Heart left ventricle (tissue), 16 donors: ENCODE measurements around the gene TMEM14A. TPM values are rescaled to one million over a fixed set of nuclear protein-coding genes. Genes with fewer than 3 reads are reported as not detected.

Experiments
- ATAC-seq, 4 donors: fragments of 200-7000 bp; cut with Tn5 transposase; one replicate each; pipeline ENCODE4 v1.9.1; 2020 to 2022; ENCODE audit warnings: moderate library complexity in 4 of 4, mild to moderate bottlenecking in 3 of 4, moderate number of reproducible peaks in 1 of 4
- DNase-seq, 5 donors: peaks; one replicate each; pipeline ENCODE4 v3.0.0-alpha.2; 2020
- H3K27ac ChIP-seq, 12 donors: fragments of 200-600 bp; sonication (generic) in 4 of 12; one replicate each; pipeline versions ENCODE4 v1.5.0 to v1.8.0; 2016 to 2022; ENCODE audit warnings: mild to moderate bottlenecking in 2 of 12
- H3K27me3 ChIP-seq, 9 donors: fragments of 200-600 bp; sonication (generic) in 2 of 9; one replicate each; pipeline versions ENCODE4 v1.5.1 to v1.8.0; 2016 to 2022; ENCODE audit warnings: mild to moderate bottlenecking in 3 of 9
- H3K36me3 ChIP-seq, 9 donors: fragments of 200-600 bp; sonication (generic) in 2 of 9; one replicate each; pipeline versions ENCODE4 v1.5.0 to v1.8.0; 2018 to 2022; ENCODE audit warnings: mild to moderate bottlenecking in 2 of 9
- H3K4me1 ChIP-seq, 12 donors: fragments of 200-600 bp; sonication (generic) in 4 of 12; one replicate each; pipeline versions ENCODE4 v1.5.0 to v1.8.0; 2016 to 2022; ENCODE audit warnings: mild to moderate bottlenecking in 3 of 12
- H3K4me3 ChIP-seq, 12 donors: fragments of 200-600 bp; sonication (generic) in 4 of 12; one replicate each; pipeline versions ENCODE4 v1.5.0 to v1.8.0; 2017 to 2022; ENCODE audit warnings: mild to moderate bottlenecking in 9 of 12, moderate library complexity in 4 of 12
- H3K9me3 ChIP-seq, 12 donors: fragments of 200-600 bp; sonication (generic) in 4 of 12; one replicate each; pipeline versions ENCODE4 v1.5.0 to v1.8.0; 2016 to 2022; ENCODE audit warnings: mild to moderate bottlenecking in 1 of 12
- POLR2A ChIP-seq, 2 donors: fragments of 450-650 bp; IDR thresholded peaks; one replicate each; pipeline ENCODE4 v1.6.1; 2017; ENCODE audit warnings: antibody characterized with exemption in 2 of 2, mild to moderate bottlenecking in 2 of 2, moderate library complexity in 2 of 2
- whole genome bisulfite sequencing, 4 donors: extraction: QIAGEN DNeasy Blood & Tissue Kit in 2 of 4; methylation state at CpG; one replicate each; pipeline versions ENCODE4 v1.1.5 to v1.1.7; 2013 to 2018; 5-methylcytosine and 5-hydroxymethylcytosine counted together
- intact Hi-C, 10 donors: fragments of 100-400 bp; cut with DNase I; formaldehyde crosslinking; loops; one replicate each; pipeline versions ENCODE4 v1.11.1 to v1.14.2; 2022
- long read RNA-seq, 3 donors: library from polyadenylated mRNA; unstranded; transcript quantifications; one replicate each; pipeline ENCODE4 v2.0.0, GENCODE V29; 2020 to 2021
- polyA plus RNA-seq, 2 donors: library from polyadenylated mRNA; stranded (reverse); fragments of 200-250 nt; gene quantifications; one replicate each; pipeline ENCODE4 v1.2.3, GENCODE V29; 2013
- total RNA-seq, 9 donors: library from RNA; depleted of rRNA in 2 of 9; stranded (reverse); fragments of >200 nt in 2 of 9; fragmentation: NEBNext Ultra II Directional in 3 of 9; extraction: Animal tissue kit (Norgen Biotek cat#: 25700) in 3 of 9; gene quantifications; one replicate each; pipeline versions ENCODE4 v1.1.0 to v1.2.4, GENCODE V29; 2016 to 2023
- TF ChIP-seq, protein P1 (sequence below), 12 donors: fragments of 200-600 bp; sonication (generic) in 4 of 12; IDR thresholded peaks; one replicate each; pipeline versions ENCODE4 v1.5.0 to v1.8.0; 2018 to 2022; ENCODE audit warnings: antibody characterized with exemption in 12 of 12, mild to moderate bottlenecking in 5 of 12
- donor health status: ischemic (EF 13 %, LVEDD 7.1; RV severe dilation, severe dysfunction).
- donor health status: healthy with polysubstance abuse.
- donor health status: DM: no; HTN: yes; CAD: no.
- donor health status: DM: no; HTN: no; CAD: no.
- donor health status: ischemic (EF 25% LVEDD 6.9; RV normal size, moderate dysfunction).
- donor health status: ischemic (EF 25% LVEDD 5.7; RV mildly dilated, moderate dysfunction).
- donor health status: healthy.
- donor health status: DM: yes; HTN: yes; CAD: no.
- donor health status: ischemic (EF 35%, LVEDD 5.7; RV mildly dilated, moderate dysfunction).
- donor health status: nonischemic (EF 11% LVEDD 7.7; RV severe dilation, severe dysfunction).
- donor health status: DM: yes; HTN: yes; CAD: no.
- donor health status: PGD.
- donor health status: ischemic (EF 29% LVEDD 5.4; RV normal size, mild dysfunction).
- donor health status: nonischemic (EF 23%, LVEDD 6.1; RV moderate dilation, normal function).

Gene TMEM14A, protein sequence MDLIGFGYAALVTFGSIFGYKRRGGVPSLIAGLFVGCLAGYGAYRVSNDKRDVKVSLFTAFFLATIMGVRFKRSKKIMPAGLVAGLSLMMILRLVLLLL
- total RNA-seq = 10 to 100 TPM in 2 of 9 donors, 1 to 10 TPM in 7; 5.0 to 13.5 (median 8.2) TPM
- polyA plus RNA-seq = 1 to 10 TPM; 8.0 TPM
- long read RNA-seq, donor 1, transcript TMEM14A-201 (5 exons, 992 nt) = major isoform, 5 of 6 reads
- long read RNA-seq, donor 1, partial matches to known transcripts = 1 of 6 reads
- long read RNA-seq, donor 1, other reads (novel, unspliced or antisense) = 0 of 6 reads
- long read RNA-seq, donor 2, transcript TMEM14A-201 (5 exons, 992 nt) = major isoform, 11 of 12 reads
- long read RNA-seq, donor 2, partial matches to known transcripts = 0 of 12 reads
- long read RNA-seq, donor 2, other reads (novel, unspliced or antisense) = 1 of 12 reads
- long read RNA-seq, donor 3, transcript TMEM14A-201 (5 exons, 992 nt) = major isoform, 6 of 7 reads
- long read RNA-seq, donor 3, partial matches to known transcripts = 0 of 7 reads
- long read RNA-seq, donor 3, other reads (novel, unspliced or antisense) = 1 of 7 reads

DNA sequence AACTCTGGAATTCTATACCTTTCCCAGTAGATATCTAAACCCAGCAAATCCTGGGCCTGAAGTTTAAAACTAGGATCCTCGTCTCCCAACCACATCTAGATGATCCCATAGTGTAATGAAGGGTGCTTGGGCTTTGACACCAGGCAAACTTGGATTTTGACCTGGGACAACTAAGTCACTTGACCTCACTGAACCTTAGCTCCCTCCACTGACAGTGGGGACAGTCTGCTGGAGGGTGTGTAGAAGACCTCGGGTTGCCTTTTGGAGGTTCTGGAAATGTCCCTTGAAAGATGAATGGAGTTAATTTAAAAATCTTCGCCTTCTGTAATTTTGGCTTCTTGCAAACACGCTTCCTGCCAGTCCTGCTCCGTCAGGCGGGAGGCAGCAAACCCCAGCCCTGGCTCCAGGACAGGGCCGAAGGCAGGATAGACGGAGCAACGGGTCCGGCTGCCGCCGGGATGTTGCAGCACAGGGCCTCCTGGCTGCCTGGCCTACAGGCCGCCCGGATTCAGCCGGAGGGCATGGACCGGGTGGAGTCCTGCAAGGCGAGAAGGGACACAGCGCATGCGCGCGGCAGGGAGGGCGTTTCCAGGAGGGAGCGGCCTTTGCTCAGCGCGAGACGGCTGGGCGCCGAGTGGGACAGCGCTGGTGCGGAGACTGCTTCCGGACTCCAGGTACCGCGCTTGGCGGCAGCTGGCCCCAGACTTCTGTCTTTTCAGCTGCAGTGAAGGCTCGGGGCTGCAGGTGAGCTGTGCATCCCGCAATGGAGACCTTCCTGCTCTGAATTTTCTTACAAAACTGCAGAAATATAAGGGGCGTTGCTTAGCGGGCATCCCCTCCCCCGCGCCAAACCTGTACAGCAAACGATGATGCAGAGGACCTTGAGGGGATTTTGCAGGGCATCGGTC is at the start of gene TMEM14A:
TSS of gene TMEM14A (plus strand) at position 612 of the 908 bp plus-strand sequence. CDS start 5,990 bp downstream, outside the sequence.
- peak; percentile 93 to 99 (median 97) for DNase-seq
- Histone ChIP-seq H3K4me1 (peaks cover 0 to 24% (median 11%) of the 10 kb centered on the region in 12 donors), H3K9me3 (no peaks in the 10 kb centered on the region), H3K4me3 (peak within 1 kb of the TSS; percentile 40 to 97 (median 68)), H3K36me3 (peaks cover 0 to 3% (median 0%) of the 10 kb centered on the region in 9 donors), H3K27me3 (peaks cover 0 to 13% (median 0%) of the 10 kb centered on the region in 9 donors), H3K27ac (peak within 1 kb of the TSS in 11 of 12 donors; percentile 28 to 74 (median 61))
- intact Hi-C loops = no loop called here
- 4 to 7% (median 5%) methylated on average over 36 to 42 of the region's 42 CpGs for WGBS, 4 donors
- peak; percentile 98 to 100 (median 99) for ATAC-seq
- peak in 1 of 2 donors; percentile 72 for TF ChIP-seq POLR2A (IDR thresholded peaks at IDR 0.05)
- TF ChIP-seq, protein P1, sequence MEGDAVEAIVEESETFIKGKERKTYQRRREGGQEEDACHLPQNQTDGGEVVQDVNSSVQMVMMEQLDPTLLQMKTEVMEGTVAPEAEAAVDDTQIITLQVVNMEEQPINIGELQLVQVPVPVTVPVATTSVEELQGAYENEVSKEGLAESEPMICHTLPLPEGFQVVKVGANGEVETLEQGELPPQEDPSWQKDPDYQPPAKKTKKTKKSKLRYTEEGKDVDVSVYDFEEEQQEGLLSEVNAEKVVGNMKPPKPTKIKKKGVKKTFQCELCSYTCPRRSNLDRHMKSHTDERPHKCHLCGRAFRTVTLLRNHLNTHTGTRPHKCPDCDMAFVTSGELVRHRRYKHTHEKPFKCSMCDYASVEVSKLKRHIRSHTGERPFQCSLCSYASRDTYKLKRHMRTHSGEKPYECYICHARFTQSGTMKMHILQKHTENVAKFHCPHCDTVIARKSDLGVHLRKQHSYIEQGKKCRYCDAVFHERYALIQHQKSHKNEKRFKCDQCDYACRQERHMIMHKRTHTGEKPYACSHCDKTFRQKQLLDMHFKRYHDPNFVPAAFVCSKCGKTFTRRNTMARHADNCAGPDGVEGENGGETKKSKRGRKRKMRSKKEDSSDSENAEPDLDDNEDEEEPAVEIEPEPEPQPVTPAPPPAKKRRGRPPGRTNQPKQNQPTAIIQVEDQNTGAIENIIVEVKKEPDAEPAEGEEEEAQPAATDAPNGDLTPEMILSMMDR (IDR thresholded peaks at IDR 0.05) = peak in 3 of 12 donors; percentile 18 to 32 (median 28)

DNA sequence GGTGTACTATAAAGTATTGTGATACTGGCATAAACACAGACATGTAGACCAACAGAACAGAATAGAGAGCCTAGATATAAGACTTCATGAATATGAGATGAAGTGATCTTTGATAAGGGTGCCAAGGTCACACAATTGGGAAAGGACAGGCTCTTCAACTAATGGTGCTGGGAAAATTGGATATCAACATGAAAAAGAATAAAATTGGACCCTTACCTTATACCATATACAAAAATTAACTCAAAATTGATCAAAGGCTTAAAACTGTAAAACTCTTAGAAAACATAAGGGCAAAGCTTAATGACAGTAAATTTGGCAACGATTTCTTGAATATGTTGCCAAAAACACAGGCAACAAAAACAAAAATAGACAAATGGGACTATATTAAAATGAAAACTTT is 49.3 kb upstream of the TMEM14A start:
- TF ChIP-seq, protein P1 (IDR thresholded peaks at IDR 0.05) = no peak
- TF ChIP-seq POLR2A (IDR thresholded peaks at IDR 0.05) = no peak
- ATAC-seq (no peak), DNase-seq (no peak)
- H3K36me3 ChIP-seq = no peaks in the 10 kb centered on the region
- no peaks in the 10 kb centered on the region for H3K4me1 ChIP-seq
- no peak overlapping the region for H3K4me3 ChIP-seq
- H3K9me3 ChIP-seq = peaks cover 0 to 3% (median 0%) of the 10 kb centered on the region in 12 donors
- WGBS, 4 donors = 61 to 76% (median 73%) methylated on average over 1 of the region's 1 CpG
- no peak overlapping the region for H3K27ac ChIP-seq
- intact Hi-C loops = no loop called here
- no peaks in the 10 kb centered on the region for H3K27me3 ChIP-seq

DNA sequence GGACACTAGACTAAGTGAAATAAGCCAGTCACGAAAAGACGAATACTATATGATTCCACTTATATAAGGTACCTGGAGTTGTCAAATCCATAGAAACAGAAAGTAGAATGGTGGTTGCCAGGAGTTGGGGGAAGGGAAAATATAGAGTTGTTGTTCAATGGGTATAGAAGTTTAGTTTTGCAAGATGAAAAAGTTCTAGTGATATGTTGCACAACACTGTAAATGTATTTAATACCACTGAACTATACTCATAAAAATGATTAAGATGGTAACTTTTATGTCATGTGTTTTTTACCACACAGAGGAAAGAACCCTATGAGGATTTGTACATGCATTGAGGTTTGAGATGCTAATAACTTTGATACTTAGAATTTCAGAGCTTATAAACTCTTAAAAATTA is 48.1 kb upstream of the TMEM14A start:
- Histone ChIP-seq H3K27ac (no peak overlapping the region), H3K36me3 (no peaks in the 10 kb centered on the region), H3K27me3 (no peaks in the 10 kb centered on the region), H3K4me3 (no peak overlapping the region), H3K9me3 (peaks cover 0 to 3% (median 0%) of the 10 kb centered on the region in 12 donors), H3K4me1 (no peaks in the 10 kb centered on the region)
- WGBS, 4 donors = 84 to 90% (median 88%) methylated on average over 2 of the region's 2 CpGs
- no peak for TF ChIP-seq POLR2A (IDR thresholded peaks at IDR 0.05)
- TF ChIP-seq, protein P1 (IDR thresholded peaks at IDR 0.05) = no peak
- ATAC-seq (no peak), DNase-seq (no peak)
- intact Hi-C loops = no loop called here
